Panc1 (cell line): Measurements from ENCODE around the gene POMGNT1. TPM values are rescaled to one million over a fixed set of nuclear protein-coding genes. Genes with fewer than 3 reads are reported as not detected.
"Not testable (repeated sequence)": the region's sequence is repeated elsewhere in the genome, so short reads cannot be mapped to it uniquely, and the experiment has no call there.

Experiments used
- ATAC-seq: fragments of 200-7000 bp; cut with Tn5 transposase; 2 replicates; pipeline ENCODE4 v1.9.1; 2020; ENCODE audit warnings: mild to moderate bottlenecking, moderate library complexity
- BruUV-seq: library from RNA; stranded (reverse); fragments of 400-500 nt; replicated peaks from 2 replicates; lab custom pipeline; 2021; lab: Mats Ljungman, UMichigan
- CTCF ChIA-PET: fragments of 300-600 bp; sonication (Branson Sonifier 250); formaldehyde crosslinking; loops from one replicate; lab custom pipeline; 2022; ENCODE audit warnings: antibody characterized with exemption; lab: Charles Lee
- POLR2A ChIA-PET: fragments of 300-600 bp; sonication (Branson Sonifier 250); formaldehyde crosslinking; loops from one replicate; lab custom pipeline; 2022; ENCODE audit warnings: antibody characterized with exemption; lab: Charles Lee
- DNase-seq: peaks from one replicate; pipeline ENCODE4 v3.0.0-alpha.2; 2010; ENCODE audit warnings: low read depth, low spot score
- H3K27ac ChIP-seq: 2 replicates; pipeline ENCODE4 v1.5.1; 2011; ENCODE audit warnings: mild to moderate bottlenecking, low read length, inconsistent platforms
- H3K27me3 ChIP-seq: fragments of 200-500 bp; sonication (Bioruptor generic); 2 replicates; pipeline ENCODE4 v1.6.0; 2014; ENCODE audit warnings: low read length, inconsistent platforms; ENCODE audit not compliant: control insufficient read depth, insufficient read depth
- H3K36me3 ChIP-seq: fragments of 200-500 bp; sonication (Bioruptor generic); 2 replicates; pipeline ENCODE4 v1.5.1; 2014; ENCODE audit warnings: inconsistent platforms, mild to moderate bottlenecking, low read length, moderate library complexity; ENCODE audit not compliant: control insufficient read depth, insufficient read depth
- H3K4me1 ChIP-seq: 2 replicates; pipeline ENCODE4 v1.5.1; 2011; ENCODE audit warnings: inconsistent platforms, mild to moderate bottlenecking, low read length, moderate library complexity; ENCODE audit not compliant: control insufficient read depth, insufficient read depth
- H3K4me3 ChIP-seq, 2 experiments: 2 replicates each; pipeline ENCODE4 v1.5.1; 2011 to 2012; ENCODE audit warnings: low read depth in 2 of 2, low read length in 2 of 2, mild to moderate bottlenecking in 2 of 2, inconsistent platforms in 1 of 2, moderate library complexity in 1 of 2
- H3K9me3 ChIP-seq: fragments of 200-500 bp; sonication (Bioruptor generic); 2 replicates; pipeline ENCODE4 v1.5.1; 2014; ENCODE audit warnings: low read depth, mild to moderate bottlenecking, inconsistent platforms, low read length, moderate library complexity; ENCODE audit not compliant: control insufficient read depth, insufficient read depth
- CTCF ChIP-seq: fragments of 450-650 bp; IDR thresholded peaks from 2 replicates; pipeline ENCODE4 v1.5.1; 2017; ENCODE audit warnings: mild to moderate bottlenecking
- POLR2AphosphoS5 ChIP-seq: IDR thresholded peaks from 2 replicates; pipeline ENCODE4 v1.6.1; 2012; ENCODE audit warnings: mild to moderate bottlenecking, low read depth, low read length, moderate library complexity
- REST ChIP-seq, 2 experiments: IDR thresholded peaks; 2 replicates each; pipeline ENCODE4 v1.6.1; 2011 to 2012; ENCODE audit warnings: low read depth in 2 of 2, control low read depth in 1 of 2, low read length in 1 of 2, mild to moderate bottlenecking in 1 of 2, moderate library complexity in 1 of 2; ENCODE audit not compliant: insufficient read depth in 1 of 2
- SIN3A ChIP-seq: IDR thresholded peaks from 2 replicates; pipeline ENCODE4 v1.6.1; 2012; ENCODE audit warnings: low read depth, mild to moderate bottlenecking, low read length, moderate library complexity, borderline replicate concordance; ENCODE audit not compliant: insufficient read depth
- TCF7L2 ChIP-seq: IDR thresholded peaks from 2 replicates; pipeline ENCODE4 v1.6.1; 2011; ENCODE audit warnings: mild to moderate bottlenecking, low read depth, low read length, inconsistent platforms
- in situ Hi-C: cut with HindIII; loops from 2 replicates; pipeline ENCODE4 v1.10.0; 2016; ENCODE audit warnings: low sequenced_read_pairs, low pct_unique_long_range_greater_than_20kb
- intact Hi-C: fragments of 100-400 bp; cut with micrococcal nuclease; formaldehyde crosslinking; loops from one replicate; pipeline ENCODE4 v1.10.0; 2022; ENCODE audit not compliant: unreplicated experiment
- total RNA-seq: library from RNA; stranded (reverse); gene quantifications from one replicate; pipeline ENCODE4 v1.2.1, GENCODE V29; 2021; ENCODE audit not compliant: unreplicated experiment

Gene POMGNT1
- total RNA-seq, 1 experiment from 2014 or later: 178 TPM

- H3K36me3 ChIP-seq: no peaks in the 10 kb centered on the region; the same call in none of the 2 replicates
- H3K4me1 ChIP-seq: peaks cover 16% of the 10 kb centered on the region
- no TSS peak for BruUV-seq
- H3K4me3 ChIP-seq: no peak overlapping the region
- ChIA-PET CTCF (interaction anchor here (0.6 to 0.9 kb wide), 7 partner anchors 10 to 156 kb away, joined by 3 to 9 read pairs (median 3); no protein-coding TSS in a partner anchor), POLR2A (interaction anchor here (0.9 kb wide), 1 partner anchor 59 kb away, joined by 5 read pairs; no protein-coding TSS in a partner anchor)
- DNase-seq: no peak
- ATAC-seq: no peak
- H3K27ac ChIP-seq: no peak overlapping the region
- in situ Hi-C loops: no loop called here
- TF ChIP-seq CTCF: peak; percentile 75
- TF ChIP-seq POLR2AphosphoS5: no peak
- H3K9me3 ChIP-seq: no peaks in the 10 kb centered on the region
- intact Hi-C loops: no loop called here
- no peaks in the 10 kb centered on the region for H3K27me3 ChIP-seq
Measured at GRCh38 chr1:46244656-46245371, 46.6 kb upstream of the POMGNT1 start.

GRCh38 chr1:46243831-46244230, 45.6 kb upstream of the POMGNT1 start:
- CTCF ChIA-PET: interaction anchor here (0.6 kb wide), 2 partner anchors 20 to 269 kb away, joined by 3 to 4 read pairs; no protein-coding TSS in a partner anchor
- H3K4me1 ChIP-seq, ATAC-seq, POLR2A ChIA-PET, intact Hi-C loops, in situ Hi-C loops, DNase-seq, BruUV-seq, H3K36me3 ChIP-seq, H3K4me3 ChIP-seq, H3K27me3 ChIP-seq, H3K27ac ChIP-seq, H3K9me3 ChIP-seq: not testable (repeated sequence)

- ChIA-PET POLR2A (no interaction called here), CTCF (no interaction called here)
- TF ChIP-seq CTCF: no peak
- TF ChIP-seq TCF7L2: no peak
- no peak for TF ChIP-seq POLR2AphosphoS5
- TF ChIP-seq REST (IDR thresholded peaks at IDR 0.05; ENCODE audit: insufficient read depth in 1 of 2, low read depth in 2 of 2, low read length in 1 of 2): no peak
- no peak for TF ChIP-seq SIN3A
- Histone ChIP-seq H3K36me3 (no peaks in the 10 kb centered on the region; the same call in 1 of the 2 replicates), H3K9me3 (no peaks in the 10 kb centered on the region), H3K4me3 (no peak overlapping the region), H3K27ac (no peak overlapping the region), H3K4me1 (no peaks in the 10 kb centered on the region), H3K27me3 (no peaks in the 10 kb centered on the region)
- in situ Hi-C loops (no loop called here), intact Hi-C loops (no loop called here)
- BruUV-seq: no TSS peak
- ATAC-seq (no peak), DNase-seq (no peak)
Measured at GRCh38 chr1:46242918-46243317, 44.7 kb upstream of the POMGNT1 start.

- H3K36me3 ChIP-seq, H3K4me1 ChIP-seq, ATAC-seq, H3K27ac ChIP-seq, CTCF ChIA-PET, DNase-seq, intact Hi-C loops, BruUV-seq, POLR2A ChIA-PET, H3K9me3 ChIP-seq, H3K4me3 ChIP-seq, in situ Hi-C loops, H3K27me3 ChIP-seq: not testable (repeated sequence)
Measured at GRCh38 chr1:46241733-46242132, 43.5 kb upstream of the POMGNT1 start.
